Upper lobe of left lung (tissue), 6 donors: Measurements from ENCODE around the gene PDK2. TPM values are rescaled to one million over a fixed set of nuclear protein-coding genes. Genes with fewer than 3 reads are reported as not detected.

Experiments used
- ATAC-seq, 2 donors: fragments of 200-7000 bp; cut with Tn5 transposase; one replicate each; pipeline ENCODE4 v1.9.1; 2022; ENCODE audit warnings: mild to moderate bottlenecking in 2 of 2, moderate library complexity in 2 of 2; ENCODE audit not compliant: low FRiP score in 2 of 2
- DNase-seq, 2 donors: peaks; one replicate each; pipeline ENCODE4 v3.0.0-alpha.2; 2019 to 2020
- H3K27ac ChIP-seq, 4 donors: fragments of 200-600 bp; sonication (generic); one replicate each; pipeline ENCODE4 v1.5.1; 2016 to 2019
- H3K27me3 ChIP-seq, 4 donors: fragments of 200-600 bp; sonication (generic); one replicate each; pipeline ENCODE4 v1.5.1; 2017 to 2019
- H3K36me3 ChIP-seq, 4 donors: fragments of 200-600 bp; sonication (generic); one replicate each; pipeline ENCODE4 v1.5.1; 2016 to 2019
- H3K4me1 ChIP-seq, 4 donors: fragments of 200-600 bp; sonication (generic); one replicate each; pipeline ENCODE4 v1.5.1; 2018 to 2019
- H3K4me3 ChIP-seq, 4 donors: fragments of 200-600 bp; sonication (generic); one replicate each; pipeline ENCODE4 v1.5.1; 2017 to 2019; ENCODE audit warnings: mild to moderate bottlenecking in 2 of 4, moderate library complexity in 1 of 4
- H3K9me3 ChIP-seq, 4 donors: fragments of 200-600 bp; sonication (generic); one replicate each; pipeline ENCODE4 v1.5.1; 2018 to 2019
- CTCF ChIP-seq, 6 experiments: fragments of 450-650 bp in 4 of 6; fragments of 200-600 bp in 2 of 6; sonication (generic) in 2 of 6; IDR thresholded peaks; one replicate each; pipeline ENCODE4 v1.5.1; 2016 to 2019; ENCODE audit warnings: antibody characterized with exemption in 6 of 6
- EP300 ChIP-seq, 4 donors: sonication (generic); formaldehyde crosslinking; IDR thresholded peaks; one replicate each; pipeline ENCODE4 v1.5.1; 2017; ENCODE audit warnings: antibody characterized with exemption in 4 of 4, control low read depth in 2 of 4
- POLR2A ChIP-seq, 4 donors: fragments of 450-650 bp; IDR thresholded peaks; one replicate each; pipeline ENCODE4 v1.5.1; 2016 to 2017; ENCODE audit warnings: antibody characterized with exemption in 4 of 4, mild to moderate bottlenecking in 2 of 4
- POLR2AphosphoS5 ChIP-seq, 2 donors: sonication (generic); formaldehyde crosslinking; IDR thresholded peaks; one replicate each; pipeline ENCODE4 v1.5.1; 2017; ENCODE audit warnings: antibody characterized with exemption in 2 of 2
- WGBS, 2 donors: methylation state at CpG; one replicate each; pipeline ENCODE4 v1.1.5; 2017 to 2018; 5-methylcytosine and 5-hydroxymethylcytosine counted together
- total RNA-seq, 6 donors: library from RNA; depleted of rRNA in 4 of 6; stranded (reverse); fragments of >200 nt in 4 of 6; gene quantifications; one replicate each; pipeline versions ENCODE4 v1.1.0 to v1.2.1, GENCODE V29; 2016 to 2021
- donor health status: DM: no; HTN: no; CAD: no; lungs with moderate emphysema.
- donor health status: DM: no; HTN: yes; CAD: no; lungs with severe emphysema.

The PDK2 gene
- total RNA-seq, 6 donors from 2014 or later = 15.7 to 80.7 (median 34.9) TPM

DNA sequence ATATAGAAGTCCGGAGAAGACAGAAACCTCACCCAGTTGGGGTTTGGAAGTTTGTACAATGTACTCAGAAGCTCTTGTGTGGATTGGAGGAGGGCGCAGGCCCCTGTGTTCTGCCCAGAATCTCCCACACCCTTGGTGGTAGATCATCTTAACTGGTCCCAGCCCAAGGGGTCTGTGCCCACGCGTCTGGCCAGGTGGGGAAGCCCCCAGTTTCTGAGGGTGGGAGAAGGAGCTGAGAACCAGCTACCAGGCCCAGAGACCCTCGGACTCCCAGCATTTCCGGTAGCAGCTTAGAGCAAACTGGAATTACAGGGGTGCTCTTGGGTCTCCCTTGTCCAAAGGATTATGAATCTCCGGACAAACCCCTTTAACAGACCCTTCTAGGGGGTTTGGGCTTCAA lies 57.6 kb downstream of the PDK2 start:
- no peaks in the 10 kb centered on the region for H3K36me3 ChIP-seq
- ATAC-seq = no peak
- no peak for TF ChIP-seq EP300 (IDR thresholded peaks at IDR 0.05)
- TF ChIP-seq CTCF (IDR thresholded peaks at IDR 0.05) = no peak
- no peaks in the 10 kb centered on the region for H3K27me3 ChIP-seq
- 76 to 89% methylated on average over 5 of the region's 7 CpGs for WGBS, 2 donors
- peak overlapping the region; percentile 91 to 97 (median 94) for H3K27ac ChIP-seq
- H3K4me1 ChIP-seq = peaks cover 27 to 62% (median 46%) of the 10 kb centered on the region in 4 donors
- H3K4me3 ChIP-seq = peak overlapping the region in 2 of 4 donors; percentile 65 to 94
- DNase-seq = no peak
- H3K9me3 ChIP-seq = no peaks in the 10 kb centered on the region

DNA sequence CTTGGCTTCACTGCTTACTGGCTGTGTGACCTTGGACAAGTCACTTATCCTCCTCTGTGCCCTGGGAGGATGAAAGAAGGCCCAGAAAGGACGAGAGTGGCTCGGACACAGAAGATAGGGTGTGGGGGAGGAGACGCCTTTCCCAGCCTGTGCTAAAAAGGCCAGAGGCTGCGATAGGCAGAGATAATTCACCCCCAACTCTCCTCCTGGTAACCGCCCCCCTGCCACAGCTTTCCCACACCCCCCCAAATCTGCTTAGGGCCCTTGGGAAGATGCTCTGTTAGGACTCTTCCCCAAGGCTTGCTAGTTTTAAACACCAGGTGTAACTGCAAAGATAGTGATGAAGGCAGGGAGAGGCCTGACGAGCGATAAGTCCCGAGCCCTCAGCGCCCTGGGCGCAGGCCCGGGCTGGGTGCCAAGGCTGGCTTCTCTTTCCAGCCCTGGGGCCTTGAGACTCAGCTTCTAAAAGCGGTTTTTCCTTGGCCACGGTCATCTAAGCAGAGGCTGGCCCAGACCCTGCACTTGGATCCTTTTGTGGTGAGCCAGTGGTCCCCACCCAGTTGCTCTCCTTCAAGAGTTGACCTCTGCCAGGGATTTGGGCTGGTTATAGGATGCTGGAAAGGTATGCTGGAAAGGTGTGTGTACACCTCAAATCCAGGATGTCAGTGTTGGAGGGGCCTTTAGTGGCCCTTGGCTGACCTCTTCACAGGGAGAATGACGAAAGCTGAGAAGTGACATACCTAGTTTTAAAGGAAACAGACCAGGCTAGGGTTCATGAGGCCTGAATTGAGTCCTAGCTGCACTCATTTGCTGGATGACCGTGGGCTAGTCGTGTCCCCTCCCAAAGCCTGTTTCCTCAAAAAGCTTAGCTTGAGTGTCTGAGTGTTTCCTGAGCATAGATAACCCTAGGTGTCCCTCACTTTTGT lies 58.8 kb downstream of the PDK2 start:
- peak overlapping the region; percentile 1 to 97 (median 76) for H3K27ac ChIP-seq
- TF ChIP-seq CTCF (IDR thresholded peaks at IDR 0.05) = no peak
- no peak for TF ChIP-seq POLR2AphosphoS5 (IDR thresholded peaks at IDR 0.05)
- TF ChIP-seq POLR2A (IDR thresholded peaks at IDR 0.05) = no peak
- no peaks in the 10 kb centered on the region for H3K9me3 ChIP-seq
- no peaks in the 10 kb centered on the region for H3K36me3 ChIP-seq
- WGBS, 2 donors = 55 to 59% methylated on average over 11 to 16 of the region's 16 CpGs
- ATAC-seq = peak in 1 of 2 donors; percentile 28
- H3K27me3 ChIP-seq = no peaks in the 10 kb centered on the region
- H3K4me3 ChIP-seq = no peak overlapping the region
- peaks cover 17 to 50% (median 37%) of the 10 kb centered on the region in 4 donors for H3K4me1 ChIP-seq
- peak in 1 of 2 donors; percentile 91 for DNase-seq

- DNase-seq = no peak
- Histone ChIP-seq H3K4me3 (no peak overlapping the region), H3K27me3 (no peaks in the 10 kb centered on the region), H3K9me3 (no peaks in the 10 kb centered on the region), H3K27ac (peak overlapping the region in 3 of 4 donors; percentile 57 to 97 (median 95)), H3K4me1 (peaks cover 17 to 50% (median 34%) of the 10 kb centered on the region in 4 donors), H3K36me3 (no peaks in the 10 kb centered on the region)
- ATAC-seq = no peak
- WGBS, 2 donors = 31 to 48% methylated on average over 1 of the region's 1 CpG
- no peak for TF ChIP-seq EP300 (IDR thresholded peaks at IDR 0.05)
Measured at GRCh38 chr17:50154604-50155003, 59.5 kb downstream of the PDK2 start.

GRCh38 chr17:50155115-50155819 lies 60.1 kb downstream of the PDK2 start:
- Histone ChIP-seq H3K27ac (peak overlapping the region; percentile 57 to 97 (median 79)), H3K9me3 (no peaks in the 10 kb centered on the region), H3K4me3 (no peak overlapping the region), H3K27me3 (no peaks in the 10 kb centered on the region), H3K4me1 (peaks cover 17 to 47% (median 34%) of the 10 kb centered on the region in 4 donors), H3K36me3 (no peaks in the 10 kb centered on the region)
- ATAC-seq (no peak), DNase-seq (no peak)
- TF ChIP-seq POLR2A (IDR thresholded peaks at IDR 0.05) = no peak
- peak in 1 of 2 donors; percentile 5 for TF ChIP-seq POLR2AphosphoS5 (IDR thresholded peaks at IDR 0.05)
- 61 to 66% methylated on average over 8 of the region's 8 CpGs for WGBS, 2 donors

- 28 to 31% methylated on average over 4 of the region's 4 CpGs for WGBS, 2 donors
Measured at GRCh38 chr17:50157891-50158290, 62.7 kb downstream of the PDK2 start.

More at GRCh38 chr17:50157891-50158290, 62.7 kb downstream of the PDK2 start:
- peaks cover 14 to 43% (median 34%) of the 10 kb centered on the region in 4 donors for H3K4me1 ChIP-seq
- peak overlapping the region in 2 of 4 donors; percentile 15 to 20 for H3K27ac ChIP-seq
- DNase-seq (no peak), ATAC-seq (no peak)
- no peaks in the 10 kb centered on the region for H3K36me3 ChIP-seq
- TF ChIP-seq EP300 (IDR thresholded peaks at IDR 0.05) (no peak), POLR2A (IDR thresholded peaks at IDR 0.05) (no peak), POLR2AphosphoS5 (IDR thresholded peaks at IDR 0.05) (no peak), CTCF (IDR thresholded peaks at IDR 0.05) (no peak)
- H3K27me3 ChIP-seq = no peaks in the 10 kb centered on the region
- no peaks in the 10 kb centered on the region for H3K9me3 ChIP-seq
- no peak overlapping the region for H3K4me3 ChIP-seq
